Fibroblast of lung (primary cell): ENCODE measurements around the gene RNF14. TPM values are rescaled to one million over a fixed set of nuclear protein-coding genes. Genes with fewer than 3 reads are reported as not detected.
A peak's percentile ranks its signal among the peaks of the same experiment; 100 is the strongest.

ENCODE experiments used
- DNase-seq, 2 donors: peaks; one replicate each; pipeline versions ENCODE4 v3.0.0 to v3.0.0-alpha.2; 2010; ENCODE audit warnings: low read depth in 2 of 2
- H2AFZ ChIP-seq: 2 replicates; pipeline ENCODE4 v1.5.1; 2012; ENCODE audit warnings: low read length, control low read depth, inconsistent platforms
- H3K27ac ChIP-seq: 2 replicates; pipeline ENCODE4 v1.5.1; 2011; ENCODE audit warnings: low read length, control low read depth; ENCODE audit not compliant: insufficient read depth
- H3K27me3 ChIP-seq: 2 replicates; pipeline ENCODE4 v1.5.1; 2011; ENCODE audit warnings: mild to moderate bottlenecking, low read length; ENCODE audit not compliant: control insufficient read depth, insufficient read depth
- H3K36me3 ChIP-seq: 2 replicates; pipeline ENCODE4 v1.5.1; 2011; ENCODE audit warnings: low read length; ENCODE audit not compliant: control insufficient read depth, insufficient read depth
- H3K4me1 ChIP-seq: 2 replicates; pipeline ENCODE4 v1.5.1; 2011; ENCODE audit warnings: low read length; ENCODE audit not compliant: control insufficient read depth, insufficient read depth; ENCODE audit errors: extremely low read depth
- H3K4me2 ChIP-seq: 2 replicates; pipeline ENCODE4 v1.5.1; 2011; ENCODE audit warnings: low read length, control low read depth; ENCODE audit not compliant: insufficient read depth; ENCODE audit errors: extremely low read depth
- H3K4me3 ChIP-seq, 4 experiments: fragments of 200-600 bp in 1 of 4; sonication (generic) in 1 of 4; replicated peaks in 1 of 4; 2 replicates each; pipeline ENCODE4 v1.5.1; 2011 to 2016; ENCODE audit warnings: low read length in 4 of 4, low read depth in 3 of 4, mild to moderate bottlenecking in 3 of 4, control low read depth in 2 of 4, inconsistent platforms in 1 of 4, mixed read lengths in 1 of 4; ENCODE audit not compliant: insufficient read depth in 1 of 4; ENCODE audit errors: control extremely low read depth in 1 of 4
- H3K79me2 ChIP-seq: 2 replicates; pipeline ENCODE4 v1.5.1; 2012; ENCODE audit warnings: mild to moderate bottlenecking, low read length, inconsistent platforms; ENCODE audit not compliant: control insufficient read depth, insufficient read depth
- H3K9ac ChIP-seq: 2 replicates; pipeline ENCODE4 v1.5.1; 2011; ENCODE audit warnings: mild to moderate bottlenecking, low read length, control low read depth; ENCODE audit not compliant: insufficient read depth
- H3K9me3 ChIP-seq: 2 replicates; pipeline ENCODE4 v1.5.1; 2012; ENCODE audit warnings: low read depth, low read length; ENCODE audit not compliant: control insufficient read depth, insufficient read depth
- H4K20me1 ChIP-seq: 2 replicates; pipeline ENCODE4 v1.5.1; 2011; ENCODE audit warnings: low read length; ENCODE audit not compliant: control insufficient read depth, insufficient read depth; ENCODE audit errors: extremely low read depth
- EZH2 ChIP-seq: IDR thresholded peaks from 2 replicates; pipeline ENCODE4 v1.5.1; 2012; ENCODE audit warnings: low read length, control low read depth, mild to moderate bottlenecking; ENCODE audit errors: missing control alignments
- polyA plus RNA-seq, 2 donors: library from polyadenylated mRNA; depleted of rRNA in 1 of 2; stranded (reverse) in 1 of 2; unstranded in 1 of 2; fragments of >200 nt; gene quantifications; 2 replicates each; pipeline ENCODE4 v1.2.1, GENCODE V29; 2011 to 2012; ENCODE audit warnings: missing spikeins in 1 of 2
- total RNA-seq: library from RNA; depleted of rRNA; stranded (reverse); fragments of >200 nt; gene quantifications from 2 replicates; pipeline ENCODE4 v1.2.1, GENCODE V29; 2014
- TF ChIP-seq, protein P1 (sequence below), 2 donors: IDR thresholded peaks in 1 of 2; conservative IDR thresholded peaks in 1 of 2; 1 replicate in 1 of 2; 2 replicates in 1 of 2; pipeline ENCODE4 v1.5.1; 2011 to 2012; ENCODE audit warnings: low read length in 2 of 2, control low read depth in 1 of 2, inconsistent platforms in 1 of 2, low read depth in 1 of 2, mild to moderate bottlenecking in 1 of 2

RNF14 gene
- total and polyA plus RNA-seq, 2 donors (not counting 1 experiment from before 2014, with no cell fraction given) = 62.9 to 65.3 TPM

DNA sequence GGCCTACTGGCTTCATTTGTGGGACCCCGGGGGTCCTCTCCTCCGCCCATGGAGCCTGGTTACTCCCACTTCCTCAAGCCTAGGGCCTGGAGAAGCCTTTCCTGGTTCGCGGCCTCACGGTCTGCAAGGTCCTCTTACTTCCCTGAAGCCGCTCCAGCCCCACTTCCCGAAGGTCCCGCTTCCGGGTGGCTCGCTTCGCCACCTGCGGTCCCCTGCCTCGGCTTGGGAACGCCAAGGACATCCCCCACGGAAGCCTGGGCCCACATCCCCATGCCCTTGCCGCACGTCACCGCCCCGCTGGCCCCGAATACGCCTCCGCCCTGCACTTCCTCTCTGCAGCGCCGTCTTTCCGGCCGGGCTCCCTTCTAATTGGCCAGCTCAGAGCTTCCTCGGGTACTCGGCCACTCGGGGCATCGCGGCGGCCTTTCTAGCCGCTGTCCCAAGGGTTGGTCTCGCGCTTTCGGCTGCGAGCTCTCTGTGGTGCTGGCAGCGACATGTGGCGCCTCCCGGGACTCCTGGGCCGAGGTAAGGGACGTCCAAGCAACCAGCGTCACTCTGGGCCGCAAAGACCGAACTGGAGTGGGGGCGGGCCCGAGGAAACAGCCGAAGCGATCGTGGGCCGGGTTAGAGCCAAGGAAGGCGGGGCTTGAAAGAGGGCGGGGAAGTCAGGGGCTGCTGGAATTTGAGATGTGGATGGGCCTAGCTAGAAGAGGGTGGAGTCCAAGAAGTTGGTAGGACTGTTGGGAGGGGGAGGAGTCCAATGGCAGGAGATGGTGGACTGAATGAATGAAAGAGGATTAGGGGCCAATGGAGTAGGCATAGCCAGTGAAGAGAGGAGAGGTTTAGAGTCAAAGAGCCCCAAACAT, 45.2 kb upstream of the RNF14 start, which contains the start of gene DELE1:
DELE1 (plus strand) TSS at position 424 of the 866 bp plus-strand sequence; CDS start at position 495, 71 bp downstream.
- DNase-seq = peak; percentile 92 to 93
- Histone ChIP-seq H2AFZ (peak within 1 kb of the TSS; percentile 61), H3K4me2 (peak within 1 kb of the TSS; percentile 99), H3K36me3 (peaks cover 16% of the 10 kb centered on the region), H4K20me1 (no peaks in the 10 kb centered on the region), H3K27me3 (no peaks in the 10 kb centered on the region), H3K4me1 (peaks cover 6% of the 10 kb centered on the region), H3K4me3 (peak within 1 kb of the TSS; percentile 69 to 90 (median 88)), H3K27ac (peak within 1 kb of the TSS; percentile 94), H3K9me3 (no peaks in the 10 kb centered on the region), H3K9ac (peak within 1 kb of the TSS; percentile 92), H3K79me2 (peaks cover 7% of the 10 kb centered on the region)
- TF ChIP-seq EZH2 = no peak
- TF ChIP-seq, protein P1, sequence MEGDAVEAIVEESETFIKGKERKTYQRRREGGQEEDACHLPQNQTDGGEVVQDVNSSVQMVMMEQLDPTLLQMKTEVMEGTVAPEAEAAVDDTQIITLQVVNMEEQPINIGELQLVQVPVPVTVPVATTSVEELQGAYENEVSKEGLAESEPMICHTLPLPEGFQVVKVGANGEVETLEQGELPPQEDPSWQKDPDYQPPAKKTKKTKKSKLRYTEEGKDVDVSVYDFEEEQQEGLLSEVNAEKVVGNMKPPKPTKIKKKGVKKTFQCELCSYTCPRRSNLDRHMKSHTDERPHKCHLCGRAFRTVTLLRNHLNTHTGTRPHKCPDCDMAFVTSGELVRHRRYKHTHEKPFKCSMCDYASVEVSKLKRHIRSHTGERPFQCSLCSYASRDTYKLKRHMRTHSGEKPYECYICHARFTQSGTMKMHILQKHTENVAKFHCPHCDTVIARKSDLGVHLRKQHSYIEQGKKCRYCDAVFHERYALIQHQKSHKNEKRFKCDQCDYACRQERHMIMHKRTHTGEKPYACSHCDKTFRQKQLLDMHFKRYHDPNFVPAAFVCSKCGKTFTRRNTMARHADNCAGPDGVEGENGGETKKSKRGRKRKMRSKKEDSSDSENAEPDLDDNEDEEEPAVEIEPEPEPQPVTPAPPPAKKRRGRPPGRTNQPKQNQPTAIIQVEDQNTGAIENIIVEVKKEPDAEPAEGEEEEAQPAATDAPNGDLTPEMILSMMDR (conservative IDR thresholded peaks at IDR 0.05 in 1 of 2, IDR thresholded peaks at IDR 0.05 in 1 of 2; ENCODE audit: low read depth in 1 of 2, low read length in 2 of 2) = no peak

DNA sequence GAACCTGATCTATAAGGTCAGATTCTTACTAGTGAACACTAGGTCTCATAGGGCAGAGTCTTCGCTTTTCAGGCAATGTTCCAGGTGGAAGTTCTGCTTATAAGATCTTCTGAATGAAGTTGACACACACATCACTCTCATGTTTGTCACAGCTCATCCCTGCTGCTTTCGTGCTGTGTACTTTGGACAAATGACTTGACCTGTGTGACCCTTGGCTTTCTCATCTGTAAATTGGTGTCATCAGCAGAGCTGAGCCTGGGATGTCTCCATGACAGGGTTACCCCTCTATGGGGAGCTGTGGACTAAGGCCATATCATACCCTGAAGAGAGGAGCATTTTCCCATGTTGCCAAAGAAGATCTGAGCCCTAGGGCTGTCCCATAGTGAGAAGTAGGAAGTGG, 42.5 kb upstream of the RNF14 start:
- H3K4me1 ChIP-seq = peaks cover 6% of the 10 kb centered on the region
- H4K20me1 ChIP-seq = no peaks in the 10 kb centered on the region
- no peak for TF ChIP-seq EZH2
- TF ChIP-seq, protein P1 (conservative IDR thresholded peaks at IDR 0.05 in 1 of 2, IDR thresholded peaks at IDR 0.05 in 1 of 2; ENCODE audit: low read depth in 1 of 2, low read length in 2 of 2) = no peak
- H2AFZ ChIP-seq = no peak overlapping the region
- peaks cover 30% of the 10 kb centered on the region for H3K36me3 ChIP-seq
- no peaks in the 10 kb centered on the region for H3K9me3 ChIP-seq
- H3K4me2 ChIP-seq = no peak overlapping the region
- no peak for DNase-seq
- no peaks in the 10 kb centered on the region for H3K27me3 ChIP-seq
- H3K79me2 ChIP-seq = peaks cover 7% of the 10 kb centered on the region
- no peak overlapping the region for H3K4me3 ChIP-seq
- no peak overlapping the region for H3K27ac ChIP-seq
- H3K9ac ChIP-seq = no peak overlapping the region

DNA sequence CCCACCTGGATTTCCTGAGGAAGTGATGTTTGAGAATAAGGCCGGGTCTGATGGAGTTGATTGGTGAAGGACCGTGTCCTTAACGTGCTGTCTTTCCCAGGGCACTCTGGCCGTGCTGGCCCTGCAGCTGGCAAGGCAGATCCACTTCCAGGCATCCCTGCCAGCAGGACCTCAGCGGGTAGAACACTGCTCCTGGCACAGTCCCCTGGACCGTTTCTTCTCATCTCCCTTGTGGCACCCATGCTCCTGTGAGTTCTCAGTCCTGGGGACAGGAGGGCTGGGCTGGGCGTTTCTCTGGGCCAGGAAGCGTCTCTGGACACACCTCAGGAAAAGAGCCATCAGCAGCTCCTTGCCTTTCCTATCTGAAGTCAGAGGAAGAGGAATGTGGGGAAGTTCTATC, 40.9 kb upstream of the RNF14 start:
- peaks cover 5% of the 10 kb centered on the region for H3K4me1 ChIP-seq
- peaks cover 7% of the 10 kb centered on the region for H3K79me2 ChIP-seq
- no peak for TF ChIP-seq EZH2
- TF ChIP-seq, protein P1 (conservative IDR thresholded peaks at IDR 0.05 in 1 of 2, IDR thresholded peaks at IDR 0.05 in 1 of 2; ENCODE audit: low read depth in 1 of 2, low read length in 2 of 2) = no peak
- H2AFZ ChIP-seq = no peak overlapping the region
- H3K9me3 ChIP-seq = no peaks in the 10 kb centered on the region
- no peak overlapping the region for H3K4me3 ChIP-seq
- H3K36me3 ChIP-seq = peaks cover 31% of the 10 kb centered on the region
- H3K9ac ChIP-seq = no peak overlapping the region
- no peaks in the 10 kb centered on the region for H4K20me1 ChIP-seq
- no peak overlapping the region for H3K27ac ChIP-seq
- no peak for DNase-seq
- H3K4me2 ChIP-seq = no peak overlapping the region
- no peaks in the 10 kb centered on the region for H3K27me3 ChIP-seq
